ENCODE data around the gene FBL.
"Not testable (repeated sequence)": the region's sequence is repeated elsewhere in the genome, so short reads cannot be mapped to it uniquely, and the experiment has no call there.

Gene FBL

GRCh38 chr19:39876486-39876885 lies 30.3 kb upstream of the FBL start:
- not testable (repeated sequence) for DNase-seq (ENCODE audit: low read depth)

DNA sequence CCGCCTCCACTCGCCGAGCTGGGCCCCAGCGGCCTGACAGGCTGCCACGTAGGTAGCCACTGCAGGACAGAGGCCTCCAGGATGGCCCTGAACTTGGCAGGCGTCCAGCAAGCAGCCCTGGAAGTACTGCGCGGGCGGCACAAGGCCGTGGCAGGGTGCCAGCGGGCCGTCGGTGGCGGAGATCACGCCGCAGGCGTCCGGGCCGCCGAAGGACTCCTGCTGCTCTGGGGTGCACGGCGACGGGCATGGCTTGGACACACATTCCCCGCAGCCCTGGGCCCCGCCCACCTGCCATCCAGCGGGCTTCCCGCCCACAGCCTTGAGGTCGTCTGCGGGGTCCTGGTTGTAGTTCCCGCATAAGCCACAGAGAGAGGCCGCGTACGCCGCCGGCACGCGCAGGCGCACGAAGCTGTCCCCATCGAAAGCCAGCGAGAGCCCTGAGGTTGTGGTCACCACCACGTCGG lies 29.3 kb upstream of the FBL start:
- DNase-seq (ENCODE audit: low read depth), result not testable (repeated sequence)

DNA sequence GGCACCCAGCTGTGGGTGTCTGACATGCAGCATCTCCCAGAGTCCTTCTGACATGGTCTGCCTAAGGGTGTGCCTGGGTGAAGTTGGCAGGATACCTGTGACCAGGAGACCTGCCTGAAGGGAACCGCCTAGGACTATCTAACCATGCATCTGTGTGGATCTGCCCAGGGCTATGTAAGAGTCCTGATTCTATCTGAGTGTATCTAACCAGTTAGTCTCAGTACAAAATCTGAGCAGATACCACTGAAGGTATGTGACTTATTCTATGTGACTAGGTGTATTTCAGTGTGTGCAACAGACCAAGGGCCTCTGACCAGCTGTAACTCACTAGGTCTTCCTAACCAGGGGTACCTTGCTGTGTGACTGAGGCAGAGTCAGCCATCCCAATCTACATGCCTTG lies 28.2 kb upstream of the FBL start:
- no peak for DNase-seq (ENCODE audit: low read depth)

DNA sequence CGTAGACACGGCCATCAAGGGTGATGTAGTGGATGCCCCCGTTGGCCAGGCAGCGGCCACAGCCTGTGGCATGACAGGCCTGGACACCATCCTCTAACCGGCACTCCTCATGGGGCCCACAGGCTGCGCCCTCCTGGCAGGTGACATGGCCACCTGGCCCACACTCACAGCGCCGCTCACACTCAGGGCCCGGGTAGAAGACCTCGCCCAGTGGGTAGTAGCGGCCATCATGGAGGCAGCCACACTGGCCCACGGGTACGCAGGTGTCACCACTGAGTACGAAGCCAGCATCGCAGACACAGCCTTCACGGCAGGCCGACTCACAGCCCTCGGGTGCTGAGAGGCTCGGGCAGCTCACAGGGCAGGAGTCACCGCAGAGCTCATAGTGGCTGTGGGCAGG lies 27.2 kb upstream of the FBL start:
- DNase-seq (ENCODE audit: low read depth), result no peak

- no peak for DNase-seq (ENCODE audit: low read depth)
Measured at GRCh38 chr19:39871886-39872866, 26.0 kb upstream of the FBL start.

- DNase-seq (ENCODE audit: low read depth), result no peak
Measured at GRCh38 chr19:39871362-39871761, 25.2 kb upstream of the FBL start.

- no peak for DNase-seq (ENCODE audit: low read depth)
Measured at GRCh38 chr19:39870171-39870971, 24.2 kb upstream of the FBL start.

- DNase-seq (ENCODE audit: low read depth), result no peak
Measured at GRCh38 chr19:39867952-39868351, 21.8 kb upstream of the FBL start.

DNA sequence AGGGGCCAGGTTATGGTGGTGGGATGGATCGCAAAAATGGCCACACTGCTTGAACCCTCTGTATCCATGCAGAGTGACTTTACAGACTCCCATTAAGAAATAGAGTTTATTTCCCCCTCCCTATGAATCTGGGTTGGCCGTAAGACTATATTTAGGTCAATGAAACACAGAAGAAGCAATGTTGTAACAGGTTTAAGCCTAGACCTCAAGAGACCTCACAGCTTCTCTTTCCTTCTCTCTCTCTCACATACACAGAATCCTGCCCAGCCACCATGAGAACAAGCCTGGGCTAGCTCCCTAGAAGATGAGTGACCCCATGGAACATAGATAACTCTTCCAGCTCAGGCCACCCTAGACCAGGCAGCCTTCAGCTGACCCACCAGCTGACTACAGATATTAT lies 21.0 kb upstream of the FBL start:
- DNase-seq (ENCODE audit: low read depth), result no peak

- DNase-seq (ENCODE audit: low read depth), result no peak
Measured at GRCh38 chr19:39865953-39866352, 19.8 kb upstream of the FBL start.

DNA sequence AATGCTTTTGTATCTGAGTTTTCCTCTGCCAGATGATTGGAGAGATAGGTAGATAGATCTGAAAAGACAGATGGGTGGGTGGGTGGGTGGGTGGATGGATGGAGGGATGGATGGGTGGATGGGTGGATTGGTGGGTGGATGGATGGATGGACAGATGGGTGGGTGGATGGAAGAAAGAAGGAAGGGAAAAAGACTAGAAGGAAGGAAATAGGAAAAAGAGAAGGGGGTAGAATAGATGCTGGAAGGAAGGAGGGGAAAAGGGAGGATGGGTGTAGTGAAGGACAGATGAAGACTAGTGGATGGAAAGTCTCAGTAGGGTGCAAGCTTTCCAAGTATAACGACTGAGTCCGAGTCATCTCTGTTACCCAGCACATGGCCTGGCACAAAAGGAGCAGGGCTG lies 19.0 kb upstream of the FBL start:
- DNase-seq (ENCODE audit: low read depth), result no peak

DNA sequence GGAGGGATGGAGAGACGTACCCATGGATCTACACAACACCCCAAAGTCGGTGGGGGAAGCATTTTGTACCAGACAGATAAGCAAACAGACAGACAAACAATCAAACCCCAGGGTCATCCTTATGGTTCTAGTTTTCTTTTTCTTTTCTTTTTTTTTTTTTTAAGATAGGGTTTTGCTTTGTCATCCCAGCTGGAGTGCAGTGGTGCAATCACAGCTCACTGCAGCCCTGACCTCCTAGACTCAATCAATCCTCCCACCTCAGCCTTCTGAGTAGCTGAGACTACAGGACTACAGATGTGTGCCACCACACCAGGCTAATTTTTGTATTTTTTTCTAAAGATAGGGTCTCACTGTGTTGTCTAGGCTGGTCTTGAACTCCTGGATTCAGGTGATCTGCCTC lies 17.9 kb upstream of the FBL start:
- DNase-seq (ENCODE audit: low read depth), result no peak

- no peak for DNase-seq (ENCODE audit: low read depth)
Measured at GRCh38 chr19:39858541-39858940, 12.4 kb upstream of the FBL start.

- DNase-seq (ENCODE audit: low read depth), result no peak
Measured at GRCh38 chr19:39852882-39853281, 6.7 kb upstream of the FBL start.

DNA sequence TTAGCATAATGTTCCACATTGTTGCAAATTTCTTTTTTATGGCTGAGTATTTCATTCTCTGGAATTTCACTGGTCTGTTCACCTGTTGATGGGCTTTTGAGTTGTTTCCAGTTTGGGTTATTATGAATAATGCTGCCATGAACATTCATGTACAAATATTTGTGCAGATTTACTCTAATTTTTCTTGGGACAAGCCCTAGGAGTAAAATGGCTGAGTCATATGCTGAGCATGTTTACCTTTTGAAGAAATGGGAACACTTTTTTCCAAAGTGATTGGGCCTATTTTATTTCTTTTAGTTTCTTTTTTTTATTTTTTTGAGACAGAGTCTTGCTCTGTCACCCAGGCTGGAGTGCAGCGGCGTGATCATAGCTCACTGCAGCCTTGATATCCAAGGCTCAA lies 4.7 kb upstream of the FBL start:
- DNase-seq (ENCODE audit: low read depth), result no peak

DNA sequence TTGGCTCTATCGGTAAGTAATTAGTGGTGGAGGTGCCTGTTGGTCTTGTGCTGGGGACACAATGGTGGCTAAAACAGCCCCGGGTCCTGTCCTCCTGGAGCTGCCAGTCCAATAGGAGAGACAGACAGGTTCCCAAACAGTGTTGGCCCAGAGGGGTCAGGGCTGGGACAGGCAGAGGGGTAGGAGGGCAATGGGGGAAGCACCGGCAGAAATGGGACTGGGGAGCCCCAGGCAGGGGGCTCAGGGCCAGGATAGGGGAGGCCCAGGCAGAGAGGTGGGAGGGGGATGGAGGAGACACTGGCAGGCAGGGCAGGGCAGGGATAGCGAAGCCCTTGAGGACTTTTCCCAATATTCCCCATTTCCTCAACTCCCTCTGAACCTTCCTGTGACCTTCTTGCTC lies 2.2 kb upstream of the FBL start:
- no peak for DNase-seq (ENCODE audit: low read depth)

DNA sequence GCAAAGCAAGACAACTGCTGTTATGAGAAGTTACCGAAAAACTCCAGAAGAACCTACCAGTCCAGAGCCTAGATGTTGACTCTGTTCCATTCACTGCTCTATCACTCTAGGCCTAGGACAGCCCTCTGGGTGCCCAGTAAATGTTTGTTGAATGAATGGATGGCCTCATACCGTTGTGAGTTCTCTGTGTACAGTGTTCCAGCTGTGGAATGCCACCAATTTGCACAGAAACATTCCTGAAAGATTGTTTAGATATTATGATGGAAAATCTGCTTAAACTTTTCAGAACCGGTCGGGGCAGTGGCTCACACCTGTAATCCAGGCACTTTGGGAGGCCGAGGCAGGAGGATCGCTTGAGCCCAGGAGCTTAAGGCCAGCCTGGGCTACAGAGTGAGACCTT lies 1.3 kb upstream of the FBL start:
- DNase-seq (ENCODE audit: low read depth), result no peak

GRCh38 chr19:39846678-39847486 lies 703 bp upstream of the FBL start:
- no peak for DNase-seq (ENCODE audit: low read depth)

DNA sequence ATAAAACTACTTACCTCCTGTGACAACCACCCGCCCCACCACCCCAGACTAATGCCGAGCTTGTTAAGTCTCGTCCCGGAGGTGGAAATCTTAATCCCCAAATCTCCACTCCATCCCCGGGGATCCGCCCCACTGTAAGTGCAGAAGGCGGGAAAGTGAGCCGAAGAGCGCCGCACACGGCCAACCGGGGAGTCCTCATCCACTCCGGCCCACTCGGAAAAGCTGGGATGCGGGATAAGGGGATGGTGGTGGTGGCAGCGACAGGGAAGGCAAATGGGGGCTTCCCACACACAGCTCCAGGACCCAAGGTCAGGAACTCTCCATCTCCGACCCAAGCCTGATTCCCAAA lies 621 bp downstream of the FBL start:
- no peak for DNase-seq (ENCODE audit: low read depth)

GRCh38 chr19:39845172-39845571 lies 1.0 kb downstream of the FBL start:
- DNase-seq (ENCODE audit: low read depth), result no peak

GRCh38 chr19:39843919-39844793 lies 2.0 kb downstream of the FBL start:
- DNase-seq (ENCODE audit: low read depth), result no peak

All from GM04504 (cell line).